ENCODE results near the gene KLHL3. TPM values are rescaled to one million over a fixed set of nuclear protein-coding genes. Genes with fewer than 3 reads are reported as not detected.
A peak's percentile ranks its signal among the peaks of the same experiment; 100 is the strongest.

Gene KLHL3
- total RNA-seq, 1 donor from 2014 or later = 6.8 TPM

DNA sequence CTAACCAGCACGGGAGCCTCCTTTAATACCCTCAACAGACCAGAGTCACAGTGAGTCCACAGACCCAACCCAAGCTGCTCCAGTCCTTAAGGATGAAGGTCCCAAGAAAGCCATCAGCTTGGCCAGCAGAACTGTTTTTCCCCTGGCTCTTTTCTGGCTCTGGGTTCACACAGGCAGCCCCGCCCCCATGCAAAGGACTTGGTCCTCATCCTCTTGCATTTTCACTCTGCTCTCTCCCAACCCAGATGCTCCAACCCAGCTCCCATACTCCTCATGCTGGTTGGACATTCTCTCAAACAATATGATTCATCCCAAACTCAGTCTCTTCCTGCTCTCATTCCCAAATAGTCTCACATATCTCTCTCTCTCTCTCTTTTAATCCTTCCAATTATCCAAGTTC lies 162.5 kb downstream of the KLHL3 start:
- DNase-seq = no peak
- intact Hi-C loops (cut with DNase I) = no loop called here
- H3K4me1 ChIP-seq = no peaks in the 10 kb centered on the region

DNA sequence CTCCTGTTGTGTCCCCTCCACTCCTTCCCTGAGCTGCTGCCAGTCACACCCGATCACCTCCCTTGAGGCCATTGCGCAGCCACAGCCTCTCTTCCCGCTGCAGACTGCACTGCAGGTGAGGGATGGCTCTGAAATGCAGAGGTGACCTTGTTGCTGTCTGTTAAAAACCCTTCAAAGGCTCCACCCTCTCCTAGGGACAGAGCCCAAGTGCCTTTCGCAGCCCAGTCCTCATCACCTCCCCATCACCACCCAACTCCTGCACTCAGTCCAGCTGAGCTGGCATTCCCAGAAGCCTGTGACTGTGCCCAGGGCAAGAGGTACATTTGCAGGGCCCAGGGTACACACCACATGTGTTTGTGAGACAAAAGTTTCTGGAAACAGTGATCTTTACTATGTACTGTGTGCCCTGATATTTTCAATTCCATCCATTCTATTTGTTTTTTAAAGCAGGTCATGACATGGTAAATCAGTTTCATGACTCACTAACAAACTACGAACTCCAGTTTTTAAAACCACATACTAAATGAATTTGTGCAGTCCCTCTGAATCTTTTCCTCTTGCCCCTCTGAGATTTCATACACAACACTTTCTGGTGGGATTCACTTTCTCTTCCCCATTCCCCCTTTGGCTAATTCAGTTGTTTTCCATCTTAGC lies 163.7 kb downstream of the KLHL3 start:
- H3K36me3 ChIP-seq = no peaks in the 10 kb centered on the region
- ATAC-seq (no peak), DNase-seq (no peak)
- no peak overlapping the region for H3K27ac ChIP-seq
- no peaks in the 10 kb centered on the region for H3K27me3 ChIP-seq
- TF ChIP-seq, protein P1, sequence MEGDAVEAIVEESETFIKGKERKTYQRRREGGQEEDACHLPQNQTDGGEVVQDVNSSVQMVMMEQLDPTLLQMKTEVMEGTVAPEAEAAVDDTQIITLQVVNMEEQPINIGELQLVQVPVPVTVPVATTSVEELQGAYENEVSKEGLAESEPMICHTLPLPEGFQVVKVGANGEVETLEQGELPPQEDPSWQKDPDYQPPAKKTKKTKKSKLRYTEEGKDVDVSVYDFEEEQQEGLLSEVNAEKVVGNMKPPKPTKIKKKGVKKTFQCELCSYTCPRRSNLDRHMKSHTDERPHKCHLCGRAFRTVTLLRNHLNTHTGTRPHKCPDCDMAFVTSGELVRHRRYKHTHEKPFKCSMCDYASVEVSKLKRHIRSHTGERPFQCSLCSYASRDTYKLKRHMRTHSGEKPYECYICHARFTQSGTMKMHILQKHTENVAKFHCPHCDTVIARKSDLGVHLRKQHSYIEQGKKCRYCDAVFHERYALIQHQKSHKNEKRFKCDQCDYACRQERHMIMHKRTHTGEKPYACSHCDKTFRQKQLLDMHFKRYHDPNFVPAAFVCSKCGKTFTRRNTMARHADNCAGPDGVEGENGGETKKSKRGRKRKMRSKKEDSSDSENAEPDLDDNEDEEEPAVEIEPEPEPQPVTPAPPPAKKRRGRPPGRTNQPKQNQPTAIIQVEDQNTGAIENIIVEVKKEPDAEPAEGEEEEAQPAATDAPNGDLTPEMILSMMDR (IDR thresholded peaks at IDR 0.05) = no peak
- intact Hi-C loops (cut with DNase I) = no loop called here
- H3K4me3 ChIP-seq = no peak overlapping the region
- H3K4me1 ChIP-seq = no peaks in the 10 kb centered on the region
- no peaks in the 10 kb centered on the region for H3K9me3 ChIP-seq

More for the DNA sequence above, 162.5 kb downstream of the KLHL3 start:
- no peak overlapping the region for H3K27ac ChIP-seq
- no peaks in the 10 kb centered on the region for H3K9me3 ChIP-seq
- H3K4me3 ChIP-seq = no peak overlapping the region
- TF ChIP-seq, protein P1 (IDR thresholded peaks at IDR 0.05) = no peak
- no peaks in the 10 kb centered on the region for H3K36me3 ChIP-seq
- H3K27me3 ChIP-seq = no peaks in the 10 kb centered on the region
- no peak for ATAC-seq

DNA sequence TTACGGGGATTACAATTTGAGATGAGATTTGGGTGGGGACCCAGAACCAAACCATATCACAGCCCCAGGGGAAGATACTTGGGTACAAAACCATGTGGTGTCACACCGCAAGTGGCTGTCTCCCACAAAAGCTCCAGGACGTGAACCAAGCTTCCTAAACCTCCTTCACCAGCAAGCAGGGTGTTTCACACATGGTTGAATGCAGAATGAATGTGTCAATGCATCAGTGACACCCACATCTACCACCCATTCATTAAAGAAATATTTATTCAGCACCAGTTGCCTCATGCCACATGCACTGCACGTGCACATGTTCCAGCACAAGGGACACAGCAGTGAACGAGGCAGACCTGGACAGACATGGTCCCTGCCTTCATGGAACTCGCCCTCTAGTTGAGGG lies 165.8 kb downstream of the KLHL3 start:
- TF ChIP-seq, protein P1 (IDR thresholded peaks at IDR 0.05) = no peak
- Histone ChIP-seq H3K4me3 (no peak overlapping the region), H3K4me1 (no peaks in the 10 kb centered on the region), H3K27me3 (no peaks in the 10 kb centered on the region), H3K36me3 (no peaks in the 10 kb centered on the region), H3K9me3 (no peaks in the 10 kb centered on the region), H3K27ac (no peak overlapping the region)
- intact Hi-C loops (cut with DNase I) = no loop called here
- no peak for ATAC-seq
- no peak for DNase-seq

Small RNAs within 50 kb of the gene (microRNA-seq; reads per million reads assigned to microRNA genes)
- gene MIR874 (ENCODE audit: borderline microRNAs expressed) = 96.9 reads per million, percentile 65 among the genes with 10 or more reads in this experiment

Other genes with a start within 250 kb of the KLHL3 start
- gene SPOCK1, start 236.8 kb downstream of the KLHL3 start, total RNA-seq = 4.0 TPM
- 22.8 TPM for gene HNRNPA0, start 18.3 kb upstream of the KLHL3 start, total RNA-seq
- not detected for gene MYOT, start 131.8 kb upstream of the KLHL3 start, total RNA-seq
- not detected for gene PKD2L2, start 153.4 kb upstream of the KLHL3 start, total RNA-seq

Measured in upper lobe of right lung (tissue), 1 donor.